Heart left ventricle (tissue), 16 donors: Measurements from ENCODE around the gene TMEM178B. TPM values are rescaled to one million over a fixed set of nuclear protein-coding genes. Genes with fewer than 3 reads are reported as not detected.

Source experiments
- ATAC-seq, 4 donors: fragments of 200-7000 bp; cut with Tn5 transposase; one replicate each; pipeline ENCODE4 v1.9.1; 2020 to 2022; ENCODE audit warnings: moderate library complexity in 4 of 4, mild to moderate bottlenecking in 3 of 4, moderate number of reproducible peaks in 1 of 4
- DNase-seq, 5 donors: peaks; one replicate each; pipeline ENCODE4 v3.0.0-alpha.2; 2020
- H3K27ac ChIP-seq, 12 donors: fragments of 200-600 bp; sonication (generic) in 4 of 12; one replicate each; pipeline versions ENCODE4 v1.5.0 to v1.8.0; 2016 to 2022; ENCODE audit warnings: mild to moderate bottlenecking in 2 of 12
- H3K27me3 ChIP-seq, 9 donors: fragments of 200-600 bp; sonication (generic) in 2 of 9; one replicate each; pipeline versions ENCODE4 v1.5.1 to v1.8.0; 2016 to 2022; ENCODE audit warnings: mild to moderate bottlenecking in 3 of 9
- H3K36me3 ChIP-seq, 9 donors: fragments of 200-600 bp; sonication (generic) in 2 of 9; one replicate each; pipeline versions ENCODE4 v1.5.0 to v1.8.0; 2018 to 2022; ENCODE audit warnings: mild to moderate bottlenecking in 2 of 9
- H3K4me1 ChIP-seq, 12 donors: fragments of 200-600 bp; sonication (generic) in 4 of 12; one replicate each; pipeline versions ENCODE4 v1.5.0 to v1.8.0; 2016 to 2022; ENCODE audit warnings: mild to moderate bottlenecking in 3 of 12
- H3K4me3 ChIP-seq, 12 donors: fragments of 200-600 bp; sonication (generic) in 4 of 12; one replicate each; pipeline versions ENCODE4 v1.5.0 to v1.8.0; 2017 to 2022; ENCODE audit warnings: mild to moderate bottlenecking in 9 of 12, moderate library complexity in 4 of 12
- H3K9me3 ChIP-seq, 12 donors: fragments of 200-600 bp; sonication (generic) in 4 of 12; one replicate each; pipeline versions ENCODE4 v1.5.0 to v1.8.0; 2016 to 2022; ENCODE audit warnings: mild to moderate bottlenecking in 1 of 12
- POLR2A ChIP-seq, 2 donors: fragments of 450-650 bp; IDR thresholded peaks; one replicate each; pipeline ENCODE4 v1.6.1; 2017; ENCODE audit warnings: antibody characterized with exemption in 2 of 2, mild to moderate bottlenecking in 2 of 2, moderate library complexity in 2 of 2
- WGBS, 4 donors: extraction: QIAGEN DNeasy Blood & Tissue Kit in 2 of 4; methylation state at CpG; one replicate each; pipeline versions ENCODE4 v1.1.5 to v1.1.7; 2013 to 2018; 5-methylcytosine and 5-hydroxymethylcytosine counted together
- intact Hi-C, 10 donors: fragments of 100-400 bp; cut with DNase I; formaldehyde crosslinking; loops; one replicate each; pipeline versions ENCODE4 v1.11.1 to v1.14.2; 2022
- polyA plus RNA-seq, 2 donors: library from polyadenylated mRNA; stranded (reverse); fragments of 200-250 nt; gene quantifications; one replicate each; pipeline ENCODE4 v1.2.3, GENCODE V29; 2013
- total RNA-seq, 9 donors: library from RNA; depleted of rRNA in 2 of 9; stranded (reverse); fragments of >200 nt in 2 of 9; fragmentation: NEBNext Ultra II Directional in 3 of 9; extraction: Animal tissue kit (Norgen Biotek cat#: 25700) in 3 of 9; gene quantifications; one replicate each; pipeline versions ENCODE4 v1.1.0 to v1.2.4, GENCODE V29; 2016 to 2023
- TF ChIP-seq, protein P1 (sequence below), 12 donors: fragments of 200-600 bp; sonication (generic) in 4 of 12; IDR thresholded peaks; one replicate each; pipeline versions ENCODE4 v1.5.0 to v1.8.0; 2018 to 2022; ENCODE audit warnings: antibody characterized with exemption in 12 of 12, mild to moderate bottlenecking in 5 of 12
- donor health status: ischemic (EF 13 %, LVEDD 7.1; RV severe dilation, severe dysfunction).
- donor health status: healthy with polysubstance abuse.
- donor health status: DM: no; HTN: yes; CAD: no.
- donor health status: DM: no; HTN: no; CAD: no.
- donor health status: ischemic (EF 25% LVEDD 6.9; RV normal size, moderate dysfunction).
- donor health status: ischemic (EF 25% LVEDD 5.7; RV mildly dilated, moderate dysfunction).
- donor health status: healthy.
- donor health status: DM: yes; HTN: yes; CAD: no.
- donor health status: ischemic (EF 35%, LVEDD 5.7; RV mildly dilated, moderate dysfunction).
- donor health status: nonischemic (EF 11% LVEDD 7.7; RV severe dilation, severe dysfunction).
- donor health status: DM: yes; HTN: yes; CAD: no.
- donor health status: PGD.
- donor health status: ischemic (EF 29% LVEDD 5.4; RV normal size, mild dysfunction).
- donor health status: nonischemic (EF 23%, LVEDD 6.1; RV moderate dilation, normal function).

TMEM178B gene
- total and polyA plus RNA-seq, 11 donors, result 1.2 to 58.5 (median 19.0) TPM

- no peaks in the 10 kb centered on the region for H3K9me3 ChIP-seq
- peaks cover 0 to 42% (median 20%) of the 10 kb centered on the region in 12 donors for H3K4me1 ChIP-seq
- TF ChIP-seq, protein P1, sequence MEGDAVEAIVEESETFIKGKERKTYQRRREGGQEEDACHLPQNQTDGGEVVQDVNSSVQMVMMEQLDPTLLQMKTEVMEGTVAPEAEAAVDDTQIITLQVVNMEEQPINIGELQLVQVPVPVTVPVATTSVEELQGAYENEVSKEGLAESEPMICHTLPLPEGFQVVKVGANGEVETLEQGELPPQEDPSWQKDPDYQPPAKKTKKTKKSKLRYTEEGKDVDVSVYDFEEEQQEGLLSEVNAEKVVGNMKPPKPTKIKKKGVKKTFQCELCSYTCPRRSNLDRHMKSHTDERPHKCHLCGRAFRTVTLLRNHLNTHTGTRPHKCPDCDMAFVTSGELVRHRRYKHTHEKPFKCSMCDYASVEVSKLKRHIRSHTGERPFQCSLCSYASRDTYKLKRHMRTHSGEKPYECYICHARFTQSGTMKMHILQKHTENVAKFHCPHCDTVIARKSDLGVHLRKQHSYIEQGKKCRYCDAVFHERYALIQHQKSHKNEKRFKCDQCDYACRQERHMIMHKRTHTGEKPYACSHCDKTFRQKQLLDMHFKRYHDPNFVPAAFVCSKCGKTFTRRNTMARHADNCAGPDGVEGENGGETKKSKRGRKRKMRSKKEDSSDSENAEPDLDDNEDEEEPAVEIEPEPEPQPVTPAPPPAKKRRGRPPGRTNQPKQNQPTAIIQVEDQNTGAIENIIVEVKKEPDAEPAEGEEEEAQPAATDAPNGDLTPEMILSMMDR (IDR thresholded peaks at IDR 0.05), result no peak
- TF ChIP-seq POLR2A (IDR thresholded peaks at IDR 0.05), result no peak
- peak; percentile 62 to 93 (median 82) for ATAC-seq
- peaks cover 0 to 81% (median 8%) of the 10 kb centered on the region in 9 donors for H3K27me3 ChIP-seq
- peak overlapping the region; percentile 46 to 67 (median 58) for H3K4me3 ChIP-seq
- H3K36me3 ChIP-seq, result no peaks in the 10 kb centered on the region
- H3K27ac ChIP-seq, result peak overlapping the region in 3 of 12 donors; percentile 34 to 61 (median 60)
- peak; percentile 29 to 72 (median 44) for DNase-seq
- 0 to 4% (median 1%) methylated on average over 15 to 60 of the region's 60 CpGs for WGBS, 4 donors
- intact Hi-C loops, result loop anchor here in 7 of 10 donors (2.0 to 10.0 kb wide), 6 partner anchors 142 to 576 kb away; no protein-coding TSS in a partner anchor
Observed at GRCh38 chr7:141073173-141073640, 657 bp upstream of the TMEM178B start.

- H3K9me3 ChIP-seq, result no peaks in the 10 kb centered on the region
- no peaks in the 10 kb centered on the region for H3K36me3 ChIP-seq
- H3K27me3 ChIP-seq, result peaks cover 0 to 83% (median 8%) of the 10 kb centered on the region in 9 donors
- no peak for TF ChIP-seq POLR2A (IDR thresholded peaks at IDR 0.05)
- peak overlapping the region; percentile 46 to 67 (median 58) for H3K4me3 ChIP-seq
- DNase-seq (peak in 3 of 5 donors; percentile 6 to 66 (median 26)), ATAC-seq (peak in 3 of 4 donors; percentile 23 to 42 (median 27))
- peak overlapping the region in 3 of 12 donors; percentile 0 to 37 (median 9) for H3K27ac ChIP-seq
- peaks cover 0 to 42% (median 20%) of the 10 kb centered on the region in 12 donors for H3K4me1 ChIP-seq
- WGBS, 4 donors, result 1 to 2% (median 2%) methylated on average over 38 to 75 of the region's 75 CpGs
- intact Hi-C loops, result loop anchor here in 6 of 10 donors (5.0 to 10.0 kb wide), 5 partner anchors 140 to 458 kb away; no protein-coding TSS in a partner anchor
Observed at GRCh38 chr7:141074162-141074991, 513 bp downstream of the TMEM178B start.

- intact Hi-C loops, result loop anchor here in 6 of 10 donors (5.0 to 10.0 kb wide), 5 partner anchors 140 to 457 kb away; no protein-coding TSS in a partner anchor
- no peak for TF ChIP-seq POLR2A (IDR thresholded peaks at IDR 0.05)
- TF ChIP-seq, protein P1 (IDR thresholded peaks at IDR 0.05), result no peak
- 31 to 37% (median 34%) methylated on average over 4 of the region's 4 CpGs for WGBS, 4 donors
Observed at GRCh38 chr7:141074997-141075396, 1.1 kb downstream of the TMEM178B start.

DNA sequence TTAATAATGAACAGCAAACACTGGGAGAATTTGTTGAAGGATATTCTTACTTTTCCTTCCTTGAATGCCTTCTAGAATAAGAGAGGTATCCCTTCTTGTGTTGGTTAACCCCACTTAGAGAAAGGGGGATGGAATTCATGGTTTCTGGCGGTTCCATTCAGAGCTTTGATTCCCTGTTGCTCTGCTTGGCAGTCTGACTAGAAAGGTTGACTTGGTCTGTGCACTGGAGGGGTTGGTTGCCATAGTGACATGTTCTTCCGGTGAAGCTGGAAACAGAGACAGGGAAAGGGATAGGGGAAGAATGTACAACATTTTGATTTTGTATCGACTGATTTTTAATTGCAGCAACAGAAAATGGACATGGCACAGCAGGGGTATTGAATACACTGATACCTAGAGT, 2.5 kb downstream of the TMEM178B start:
- H3K4me1 ChIP-seq, result peaks cover 0 to 36% (median 19%) of the 10 kb centered on the region in 12 donors
- TF ChIP-seq, protein P1 (IDR thresholded peaks at IDR 0.05), result no peak
- TF ChIP-seq POLR2A (IDR thresholded peaks at IDR 0.05), result no peak
- DNase-seq, result no peak
- H3K36me3 ChIP-seq, result no peaks in the 10 kb centered on the region
- H3K27me3 ChIP-seq, result peaks cover 0 to 68% (median 8%) of the 10 kb centered on the region in 9 donors
- H3K9me3 ChIP-seq, result no peaks in the 10 kb centered on the region
- H3K4me3 ChIP-seq, result no peak overlapping the region
- intact Hi-C loops, result loop anchor here in 6 of 10 donors (10.0 kb wide), 3 partner anchors 138 to 158 kb away; no protein-coding TSS in a partner anchor
- WGBS, 4 donors, result 33 to 53% (median 44%) methylated on average over 3 of the region's 3 CpGs
- no peak overlapping the region for H3K27ac ChIP-seq
- no peak for ATAC-seq

More at GRCh38 chr7:141074997-141075396, 1.1 kb downstream of the TMEM178B start:
- Histone ChIP-seq H3K27ac (no peak overlapping the region), H3K4me1 (peaks cover 0 to 42% (median 20%) of the 10 kb centered on the region in 12 donors), H3K27me3 (peaks cover 0 to 79% (median 8%) of the 10 kb centered on the region in 9 donors), H3K9me3 (no peaks in the 10 kb centered on the region), H3K36me3 (no peaks in the 10 kb centered on the region), H3K4me3 (peak overlapping the region in 11 of 12 donors; percentile 46 to 67 (median 59))
- DNase-seq (no peak), ATAC-seq (no peak)
